ENCODE measurements around the gene HSBP1.

- TF ChIP-seq CTCF (IDR thresholded peaks at IDR 0.05) (no peak), EZH2 (IDR thresholded peaks at IDR 0.05) (no peak), EZH2phosphoT487 (IDR thresholded peaks at IDR 0.05) (no peak)
These were observed 55.9 kb downstream of the HSBP1 start for GRCh38 chr16:83863682-83864081.

Data from neural progenitor cell (in vitro differentiated cells).